ENCODE data around the gene FOXP1. TPM values are rescaled to one million over a fixed set of nuclear protein-coding genes. Genes with fewer than 3 reads are reported as not detected.

The FOXP1 gene
- total and polyA plus RNA-seq, 2 of the 13 experiments (the other 11 are each of a cell fraction or from before 2014, with no cell fraction given) = 40.4 to 59.0 TPM

DNA sequence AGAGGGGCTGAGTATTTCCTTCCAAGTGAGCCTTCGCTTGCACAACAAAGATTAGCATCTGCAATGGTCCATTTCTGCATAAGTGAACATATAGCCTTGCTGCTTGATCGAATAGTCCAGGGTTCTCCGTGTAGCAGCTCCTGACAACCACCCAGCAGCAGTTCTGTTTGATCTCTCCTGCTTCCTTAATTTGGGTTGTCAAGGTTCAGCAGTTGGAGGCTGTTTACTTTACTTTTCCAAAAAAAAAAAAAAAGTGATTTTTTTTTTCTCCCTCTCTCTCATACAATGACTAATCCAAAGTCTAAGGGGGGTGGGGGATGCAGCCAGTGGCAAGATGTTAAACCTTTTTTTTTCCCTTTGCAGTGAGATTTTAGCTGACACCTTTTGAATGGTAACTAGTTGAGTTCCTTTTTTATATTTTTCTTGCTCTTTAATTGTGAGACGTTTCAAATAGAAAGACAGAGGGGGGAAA lies 3.6 kb downstream of the FOXP1 start (continued):
- TF ChIP-seq, protein P1, sequence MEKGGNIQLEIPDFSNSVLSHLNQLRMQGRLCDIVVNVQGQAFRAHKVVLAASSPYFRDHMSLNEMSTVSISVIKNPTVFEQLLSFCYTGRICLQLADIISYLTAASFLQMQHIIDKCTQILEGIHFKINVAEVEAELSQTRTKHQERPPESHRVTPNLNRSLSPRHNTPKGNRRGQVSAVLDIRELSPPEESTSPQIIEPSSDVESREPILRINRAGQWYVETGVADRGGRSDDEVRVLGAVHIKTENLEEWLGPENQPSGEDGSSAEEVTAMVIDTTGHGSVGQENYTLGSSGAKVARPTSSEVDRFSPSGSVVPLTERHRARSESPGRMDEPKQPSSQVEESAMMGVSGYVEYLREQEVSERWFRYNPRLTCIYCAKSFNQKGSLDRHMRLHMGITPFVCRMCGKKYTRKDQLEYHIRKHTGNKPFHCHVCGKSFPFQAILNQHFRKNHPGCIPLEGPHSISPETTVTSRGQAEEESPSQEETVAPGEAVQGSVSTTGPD (CRISPR knock-in tag; IDR thresholded peaks at IDR 0.05) = 0 out of 2 replicates have a peak, but pooled peaks have one; percentile 52
- no peak for TF ChIP-seq MZF1 (CRISPR knock-in tag; IDR thresholded peaks at IDR 0.05; ENCODE audit: borderline replicate concordance)
- TF ChIP-seq, protein P2, sequence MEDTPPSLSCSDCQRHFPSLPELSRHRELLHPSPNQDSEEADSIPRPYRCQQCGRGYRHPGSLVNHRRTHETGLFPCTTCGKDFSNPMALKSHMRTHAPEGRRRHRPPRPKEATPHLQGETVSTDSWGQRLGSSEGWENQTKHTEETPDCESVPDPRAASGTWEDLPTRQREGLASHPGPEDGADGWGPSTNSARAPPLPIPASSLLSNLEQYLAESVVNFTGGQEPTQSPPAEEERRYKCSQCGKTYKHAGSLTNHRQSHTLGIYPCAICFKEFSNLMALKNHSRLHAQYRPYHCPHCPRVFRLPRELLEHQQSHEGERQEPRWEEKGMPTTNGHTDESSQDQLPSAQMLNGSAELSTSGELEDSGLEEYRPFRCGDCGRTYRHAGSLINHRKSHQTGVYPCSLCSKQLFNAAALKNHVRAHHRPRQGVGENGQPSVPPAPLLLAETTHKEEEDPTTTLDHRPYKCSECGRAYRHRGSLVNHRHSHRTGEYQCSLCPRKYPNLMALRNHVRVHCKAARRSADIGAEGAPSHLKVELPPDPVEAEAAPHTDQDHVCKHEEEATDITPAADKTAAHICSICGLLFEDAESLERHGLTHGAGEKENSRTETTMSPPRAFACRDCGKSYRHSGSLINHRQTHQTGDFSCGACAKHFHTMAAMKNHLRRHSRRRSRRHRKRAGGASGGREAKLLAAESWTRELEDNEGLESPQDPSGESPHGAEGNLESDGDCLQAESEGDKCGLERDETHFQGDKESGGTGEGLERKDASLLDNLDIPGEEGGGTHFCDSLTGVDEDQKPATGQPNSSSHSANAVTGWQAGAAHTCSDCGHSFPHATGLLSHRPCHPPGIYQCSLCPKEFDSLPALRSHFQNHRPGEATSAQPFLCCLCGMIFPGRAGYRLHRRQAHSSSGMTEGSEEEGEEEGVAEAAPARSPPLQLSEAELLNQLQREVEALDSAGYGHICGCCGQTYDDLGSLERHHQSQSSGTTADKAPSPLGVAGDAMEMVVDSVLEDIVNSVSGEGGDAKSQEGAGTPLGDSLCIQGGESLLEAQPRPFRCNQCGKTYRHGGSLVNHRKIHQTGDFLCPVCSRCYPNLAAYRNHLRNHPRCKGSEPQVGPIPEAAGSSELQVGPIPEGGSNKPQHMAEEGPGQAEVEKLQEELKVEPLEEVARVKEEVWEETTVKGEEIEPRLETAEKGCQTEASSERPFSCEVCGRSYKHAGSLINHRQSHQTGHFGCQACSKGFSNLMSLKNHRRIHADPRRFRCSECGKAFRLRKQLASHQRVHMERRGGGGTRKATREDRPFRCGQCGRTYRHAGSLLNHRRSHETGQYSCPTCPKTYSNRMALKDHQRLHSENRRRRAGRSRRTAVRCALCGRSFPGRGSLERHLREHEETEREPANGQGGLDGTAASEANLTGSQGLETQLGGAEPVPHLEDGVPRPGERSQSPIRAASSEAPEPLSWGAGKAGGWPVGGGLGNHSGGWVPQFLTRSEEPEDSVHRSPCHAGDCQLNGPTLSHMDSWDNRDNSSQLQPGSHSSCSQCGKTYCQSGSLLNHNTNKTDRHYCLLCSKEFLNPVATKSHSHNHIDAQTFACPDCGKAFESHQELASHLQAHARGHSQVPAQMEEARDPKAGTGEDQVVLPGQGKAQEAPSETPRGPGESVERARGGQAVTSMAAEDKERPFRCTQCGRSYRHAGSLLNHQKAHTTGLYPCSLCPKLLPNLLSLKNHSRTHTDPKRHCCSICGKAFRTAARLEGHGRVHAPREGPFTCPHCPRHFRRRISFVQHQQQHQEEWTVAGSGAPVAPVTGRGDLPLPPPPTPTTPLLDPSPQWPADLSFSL (CRISPR knock-in tag; IDR thresholded peaks at IDR 0.05) = no peak
- TF ChIP-seq, protein P3, sequence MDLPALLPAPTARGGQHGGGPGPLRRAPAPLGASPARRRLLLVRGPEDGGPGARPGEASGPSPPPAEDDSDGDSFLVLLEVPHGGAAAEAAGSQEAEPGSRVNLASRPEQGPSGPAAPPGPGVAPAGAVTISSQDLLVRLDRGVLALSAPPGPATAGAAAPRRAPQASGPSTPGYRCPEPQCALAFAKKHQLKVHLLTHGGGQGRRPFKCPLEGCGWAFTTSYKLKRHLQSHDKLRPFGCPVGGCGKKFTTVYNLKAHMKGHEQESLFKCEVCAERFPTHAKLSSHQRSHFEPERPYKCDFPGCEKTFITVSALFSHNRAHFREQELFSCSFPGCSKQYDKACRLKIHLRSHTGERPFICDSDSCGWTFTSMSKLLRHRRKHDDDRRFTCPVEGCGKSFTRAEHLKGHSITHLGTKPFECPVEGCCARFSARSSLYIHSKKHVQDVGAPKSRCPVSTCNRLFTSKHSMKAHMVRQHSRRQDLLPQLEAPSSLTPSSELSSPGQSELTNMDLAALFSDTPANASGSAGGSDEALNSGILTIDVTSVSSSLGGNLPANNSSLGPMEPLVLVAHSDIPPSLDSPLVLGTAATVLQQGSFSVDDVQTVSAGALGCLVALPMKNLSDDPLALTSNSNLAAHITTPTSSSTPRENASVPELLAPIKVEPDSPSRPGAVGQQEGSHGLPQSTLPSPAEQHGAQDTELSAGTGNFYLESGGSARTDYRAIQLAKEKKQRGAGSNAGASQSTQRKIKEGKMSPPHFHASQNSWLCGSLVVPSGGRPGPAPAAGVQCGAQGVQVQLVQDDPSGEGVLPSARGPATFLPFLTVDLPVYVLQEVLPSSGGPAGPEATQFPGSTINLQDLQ (CRISPR knock-in tag; IDR thresholded peaks at IDR 0.05) = no peak
- TF ChIP-seq NFE2L1 (CRISPR knock-in tag; IDR thresholded peaks at IDR 0.05; ENCODE audit: borderline replicate concordance) = no peak
- no peak for TF ChIP-seq AGO2 (optimal IDR thresholded peaks at IDR 0.05; ENCODE audit: low read depth, low read length)
- no peak for TF ChIP-seq SPEN (CRISPR knock-in tag; IDR thresholded peaks at IDR 0.05; ENCODE audit: low read depth)
- no peak for TF ChIP-seq ZNF350 (CRISPR knock-in tag; IDR thresholded peaks at IDR 0.05; ENCODE audit: borderline replicate concordance, low read depth)
- no peak for TF ChIP-seq ZKSCAN1 (IDR thresholded peaks at IDR 0.05; ENCODE audit: low read length)
- TF ChIP-seq GABPB1 (CRISPR knock-in tag; IDR thresholded peaks at IDR 0.05) = no peak
- TF ChIP-seq STAT5B (CRISPR knock-in tag; IDR thresholded peaks at IDR 0.05) = no peak
- TF ChIP-seq, protein P4, sequence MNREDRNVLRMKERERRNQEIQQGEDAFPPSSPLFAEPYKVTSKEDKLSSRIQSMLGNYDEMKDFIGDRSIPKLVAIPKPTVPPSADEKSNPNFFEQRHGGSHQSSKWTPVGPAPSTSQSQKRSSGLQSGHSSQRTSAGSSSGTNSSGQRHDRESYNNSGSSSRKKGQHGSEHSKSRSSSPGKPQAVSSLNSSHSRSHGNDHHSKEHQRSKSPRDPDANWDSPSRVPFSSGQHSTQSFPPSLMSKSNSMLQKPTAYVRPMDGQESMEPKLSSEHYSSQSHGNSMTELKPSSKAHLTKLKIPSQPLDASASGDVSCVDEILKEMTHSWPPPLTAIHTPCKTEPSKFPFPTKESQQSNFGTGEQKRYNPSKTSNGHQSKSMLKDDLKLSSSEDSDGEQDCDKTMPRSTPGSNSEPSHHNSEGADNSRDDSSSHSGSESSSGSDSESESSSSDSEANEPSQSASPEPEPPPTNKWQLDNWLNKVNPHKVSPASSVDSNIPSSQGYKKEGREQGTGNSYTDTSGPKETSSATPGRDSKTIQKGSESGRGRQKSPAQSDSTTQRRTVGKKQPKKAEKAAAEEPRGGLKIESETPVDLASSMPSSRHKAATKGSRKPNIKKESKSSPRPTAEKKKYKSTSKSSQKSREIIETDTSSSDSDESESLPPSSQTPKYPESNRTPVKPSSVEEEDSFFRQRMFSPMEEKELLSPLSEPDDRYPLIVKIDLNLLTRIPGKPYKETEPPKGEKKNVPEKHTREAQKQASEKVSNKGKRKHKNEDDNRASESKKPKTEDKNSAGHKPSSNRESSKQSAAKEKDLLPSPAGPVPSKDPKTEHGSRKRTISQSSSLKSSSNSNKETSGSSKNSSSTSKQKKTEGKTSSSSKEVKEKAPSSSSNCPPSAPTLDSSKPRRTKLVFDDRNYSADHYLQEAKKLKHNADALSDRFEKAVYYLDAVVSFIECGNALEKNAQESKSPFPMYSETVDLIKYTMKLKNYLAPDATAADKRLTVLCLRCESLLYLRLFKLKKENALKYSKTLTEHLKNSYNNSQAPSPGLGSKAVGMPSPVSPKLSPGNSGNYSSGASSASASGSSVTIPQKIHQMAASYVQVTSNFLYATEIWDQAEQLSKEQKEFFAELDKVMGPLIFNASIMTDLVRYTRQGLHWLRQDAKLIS (CRISPR knock-in tag; IDR thresholded peaks at IDR 0.05) = no peak
- TF ChIP-seq, protein P5, sequence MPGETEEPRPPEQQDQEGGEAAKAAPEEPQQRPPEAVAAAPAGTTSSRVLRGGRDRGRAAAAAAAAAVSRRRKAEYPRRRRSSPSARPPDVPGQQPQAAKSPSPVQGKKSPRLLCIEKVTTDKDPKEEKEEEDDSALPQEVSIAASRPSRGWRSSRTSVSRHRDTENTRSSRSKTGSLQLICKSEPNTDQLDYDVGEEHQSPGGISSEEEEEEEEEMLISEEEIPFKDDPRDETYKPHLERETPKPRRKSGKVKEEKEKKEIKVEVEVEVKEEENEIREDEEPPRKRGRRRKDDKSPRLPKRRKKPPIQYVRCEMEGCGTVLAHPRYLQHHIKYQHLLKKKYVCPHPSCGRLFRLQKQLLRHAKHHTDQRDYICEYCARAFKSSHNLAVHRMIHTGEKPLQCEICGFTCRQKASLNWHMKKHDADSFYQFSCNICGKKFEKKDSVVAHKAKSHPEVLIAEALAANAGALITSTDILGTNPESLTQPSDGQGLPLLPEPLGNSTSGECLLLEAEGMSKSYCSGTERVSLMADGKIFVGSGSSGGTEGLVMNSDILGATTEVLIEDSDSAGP (CRISPR knock-in tag; IDR thresholded peaks at IDR 0.05; ENCODE audit: borderline replicate concordance) = no peak
